Neuron (in vitro differentiated cells): ENCODE data around the gene GAL3ST1.
"Not testable (repeated sequence)": the region's sequence is repeated elsewhere in the genome, so short reads cannot be mapped to it uniquely, and the experiment has no call there.

Source experiments
- H2AFZ ChIP-seq: one replicate; pipeline ENCODE4 v1.6.1; 2013; ENCODE audit warnings: low read depth, mild to moderate bottlenecking, inconsistent platforms, low read length, moderate library complexity
- H3K27me3 ChIP-seq: one replicate; pipeline ENCODE4 v1.6.1; 2013; ENCODE audit warnings: low read length; ENCODE audit not compliant: insufficient read depth
- H3K36me3 ChIP-seq: one replicate; pipeline ENCODE4 v1.6.1; 2013; ENCODE audit warnings: low read length; ENCODE audit not compliant: insufficient read depth
- H3K4me1 ChIP-seq: one replicate; pipeline ENCODE4 v1.6.1; 2013; ENCODE audit warnings: low read length; ENCODE audit not compliant: insufficient read depth
- H3K4me3 ChIP-seq: 2 replicates; pipeline ENCODE4 v1.5.1; 2013; ENCODE audit warnings: mild to moderate bottlenecking, low read length, moderate library complexity
- H3K9me3 ChIP-seq: one replicate; pipeline ENCODE4 v1.6.1; 2013; ENCODE audit warnings: low read length

Gene GAL3ST1

GRCh38 chr22:30574095-30574981, at the start of gene GAL3ST1:
GAL3ST1 (minus strand) TSS chr22:30574665; CDS start chr22:30557392, 17,273 bp downstream.
- no peaks in the 10 kb centered on the region for H3K9me3 ChIP-seq
- peaks cover 38% of the 10 kb centered on the region for H3K36me3 ChIP-seq
- no peaks in the 10 kb centered on the region for H3K27me3 ChIP-seq
- no peaks in the 10 kb centered on the region for H3K4me1 ChIP-seq
- no peak within 1 kb of the TSS for H2AFZ ChIP-seq
- H3K4me3 ChIP-seq: no peak within 1 kb of the TSS

DNA sequence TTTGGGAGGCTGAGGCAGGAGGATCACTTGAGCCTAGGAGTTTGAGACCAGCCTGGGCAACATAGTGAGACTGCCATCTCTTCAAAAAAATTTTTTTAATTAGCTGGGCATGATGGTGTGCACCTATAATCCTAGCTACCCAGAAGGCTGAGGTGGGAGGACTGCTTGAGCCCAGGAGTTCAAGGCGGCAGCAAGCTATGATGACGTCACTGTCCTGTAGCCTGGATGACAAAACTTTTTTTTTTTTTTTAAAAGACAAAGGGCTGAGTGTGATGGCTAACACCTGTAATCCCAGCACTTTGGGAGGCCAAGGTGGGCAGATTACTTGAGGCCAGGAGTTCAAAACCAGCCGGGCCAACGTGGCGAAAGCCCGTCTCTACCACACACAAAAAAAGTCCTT, 45.4 kb upstream of the GAL3ST1 start:
- H3K9me3 ChIP-seq, H3K4me3 ChIP-seq, H3K4me1 ChIP-seq, H3K27me3 ChIP-seq, H2AFZ ChIP-seq: not testable (repeated sequence)
- H3K36me3 ChIP-seq: peaks cover 66% of the 10 kb centered on the region

DNA sequence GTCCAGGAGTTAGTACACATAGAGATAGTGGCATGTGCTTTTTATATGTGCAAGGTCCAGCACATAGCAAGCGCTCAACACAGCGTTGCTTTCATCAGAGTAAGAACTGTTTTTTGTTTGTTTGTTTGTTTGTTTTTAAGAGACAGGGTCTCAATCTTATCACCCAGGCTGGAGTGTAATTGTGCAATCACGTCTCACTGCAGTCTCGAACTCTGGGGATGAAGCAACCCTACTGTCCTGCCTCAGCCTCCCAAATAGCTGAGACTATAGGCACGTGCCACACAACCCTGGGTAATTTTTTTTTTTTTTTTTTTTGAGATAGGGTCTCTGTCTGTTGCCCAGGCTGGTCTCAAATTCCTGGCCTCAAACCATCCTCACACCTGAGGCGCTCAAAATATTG, 43.4 kb upstream of the GAL3ST1 start:
- H3K4me1 ChIP-seq: no peaks in the 10 kb centered on the region
- H3K27me3 ChIP-seq: no peaks in the 10 kb centered on the region
- no peak overlapping the region for H3K4me3 ChIP-seq
- H3K36me3 ChIP-seq: peaks cover 76% of the 10 kb centered on the region
- H3K9me3 ChIP-seq: no peaks in the 10 kb centered on the region
- no peak overlapping the region for H2AFZ ChIP-seq

DNA sequence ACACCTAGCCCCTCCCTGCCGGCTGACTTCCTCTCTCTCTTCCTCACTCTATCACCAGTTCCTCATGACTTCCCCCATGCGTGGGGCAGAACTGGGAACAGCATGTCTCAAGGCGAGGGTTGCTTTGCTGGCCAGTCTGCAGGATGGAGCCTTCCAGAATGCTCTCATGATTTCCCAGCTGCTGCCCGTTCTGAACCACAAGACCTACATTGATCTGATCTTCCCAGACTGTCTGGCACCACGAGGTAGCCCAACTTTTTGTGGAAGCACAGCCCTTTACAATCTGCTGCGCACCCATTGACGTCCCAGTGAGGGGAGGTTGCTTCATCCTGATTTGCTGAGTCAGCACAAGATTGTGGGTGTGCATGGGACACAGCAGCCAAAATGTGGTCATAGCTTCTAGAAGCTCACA, 41.1 kb upstream of the GAL3ST1 start:
- no peak overlapping the region for H3K4me3 ChIP-seq
- no peaks in the 10 kb centered on the region for H3K9me3 ChIP-seq
- H2AFZ ChIP-seq: no peak overlapping the region
- H3K36me3 ChIP-seq: peaks cover 75% of the 10 kb centered on the region
- H3K27me3 ChIP-seq: no peaks in the 10 kb centered on the region
- no peaks in the 10 kb centered on the region for H3K4me1 ChIP-seq

DNA sequence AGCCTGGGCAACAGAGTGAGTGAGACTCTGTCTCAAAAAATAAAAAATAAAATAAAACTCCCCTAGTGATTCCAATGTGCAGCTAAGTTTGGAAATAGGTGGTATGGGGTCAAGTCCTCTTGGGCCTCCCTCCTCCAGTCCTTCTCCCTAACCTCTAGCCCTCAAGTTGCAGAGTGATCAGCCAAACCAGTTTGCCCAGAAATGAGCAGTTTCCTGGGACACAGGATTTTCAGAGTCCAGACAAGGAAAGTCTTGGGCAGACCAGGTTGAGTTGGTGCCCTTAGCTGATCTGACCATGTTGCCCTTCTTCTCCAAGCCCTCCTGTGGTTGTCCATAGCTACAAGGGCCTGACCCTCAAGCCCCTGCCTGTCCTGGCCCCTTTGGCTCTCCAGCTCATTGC, 40.4 kb upstream of the GAL3ST1 start:
- Histone ChIP-seq H3K36me3 (peaks cover 71% of the 10 kb centered on the region), H3K4me3 (no peak overlapping the region), H2AFZ (no peak overlapping the region), H3K27me3 (no peaks in the 10 kb centered on the region), H3K9me3 (no peaks in the 10 kb centered on the region), H3K4me1 (no peaks in the 10 kb centered on the region)

DNA sequence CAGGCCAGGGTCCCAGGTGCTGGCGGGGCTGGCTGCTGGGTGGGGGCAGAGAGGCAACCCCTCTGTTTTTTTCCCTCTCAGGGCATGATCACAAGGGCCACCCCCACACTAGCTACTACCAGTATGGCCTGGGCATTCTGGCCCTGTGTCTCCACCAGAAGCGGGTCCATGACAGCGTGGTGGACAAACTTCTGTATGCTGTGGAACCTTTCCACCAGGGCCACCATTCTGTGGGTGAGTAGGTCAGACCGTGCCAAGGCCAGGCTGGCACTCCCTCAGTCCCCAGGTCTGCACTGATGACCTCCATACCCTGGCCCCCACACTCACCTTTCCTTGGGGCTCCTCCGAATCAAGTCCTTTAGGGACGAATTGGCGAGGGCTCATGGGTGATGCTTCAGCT, 39.8 kb upstream of the GAL3ST1 start:
- Histone ChIP-seq H3K4me1 (peaks cover 5% of the 10 kb centered on the region), H3K9me3 (no peaks in the 10 kb centered on the region), H3K27me3 (no peaks in the 10 kb centered on the region), H2AFZ (no peak overlapping the region), H3K4me3 (no peak overlapping the region), H3K36me3 (peaks cover 66% of the 10 kb centered on the region)

DNA sequence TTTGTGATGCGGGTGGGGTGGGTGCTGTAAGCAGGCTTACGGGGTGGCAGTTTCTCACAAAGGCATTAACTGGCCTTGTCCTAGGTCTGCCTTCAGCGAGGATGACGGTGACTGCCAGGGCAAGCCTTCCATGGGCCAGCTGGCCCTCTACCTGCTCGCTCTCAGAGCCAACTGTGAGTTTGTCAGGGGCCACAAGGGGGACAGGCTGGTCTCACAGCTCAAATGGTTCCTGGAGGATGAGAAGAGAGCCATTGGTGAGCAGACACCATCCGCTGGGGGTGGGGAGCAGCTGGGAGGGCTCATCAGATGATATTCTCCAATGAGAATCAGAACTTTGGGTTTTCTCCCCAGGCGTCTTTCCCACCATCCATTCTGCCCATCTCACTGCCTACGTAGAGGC, 38.3 kb upstream of the GAL3ST1 start:
- no peak overlapping the region for H3K4me3 ChIP-seq
- H2AFZ ChIP-seq: no peak overlapping the region
- H3K27me3 ChIP-seq: no peaks in the 10 kb centered on the region
- peaks cover 55% of the 10 kb centered on the region for H3K36me3 ChIP-seq
- H3K9me3 ChIP-seq: no peaks in the 10 kb centered on the region
- H3K4me1 ChIP-seq: peaks cover 19% of the 10 kb centered on the region

DNA sequence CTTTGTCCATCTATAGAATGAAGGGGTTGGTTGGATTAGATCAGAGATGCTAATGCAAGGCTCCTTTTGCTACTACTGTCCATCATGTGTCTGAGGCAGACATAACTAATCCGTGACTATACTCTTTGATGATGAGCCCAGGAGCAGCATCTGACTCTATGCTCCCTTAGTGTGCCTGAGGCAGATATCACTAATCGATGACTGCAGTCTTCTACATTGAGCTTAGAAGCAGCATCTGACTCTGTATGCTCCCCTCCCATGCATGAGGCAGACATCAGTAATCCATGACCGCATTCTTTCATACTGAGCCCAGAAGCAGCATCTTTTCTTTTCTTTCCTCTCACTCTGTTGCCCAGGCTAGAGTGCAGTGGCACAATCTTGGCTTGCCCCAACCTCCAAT, 36.7 kb upstream of the GAL3ST1 start:
- H3K27me3 ChIP-seq: no peaks in the 10 kb centered on the region
- H2AFZ ChIP-seq: no peak overlapping the region
- no peaks in the 10 kb centered on the region for H3K9me3 ChIP-seq
- no peak overlapping the region for H3K4me3 ChIP-seq
- H3K4me1 ChIP-seq: peaks cover 29% of the 10 kb centered on the region
- peaks cover 43% of the 10 kb centered on the region for H3K36me3 ChIP-seq

DNA sequence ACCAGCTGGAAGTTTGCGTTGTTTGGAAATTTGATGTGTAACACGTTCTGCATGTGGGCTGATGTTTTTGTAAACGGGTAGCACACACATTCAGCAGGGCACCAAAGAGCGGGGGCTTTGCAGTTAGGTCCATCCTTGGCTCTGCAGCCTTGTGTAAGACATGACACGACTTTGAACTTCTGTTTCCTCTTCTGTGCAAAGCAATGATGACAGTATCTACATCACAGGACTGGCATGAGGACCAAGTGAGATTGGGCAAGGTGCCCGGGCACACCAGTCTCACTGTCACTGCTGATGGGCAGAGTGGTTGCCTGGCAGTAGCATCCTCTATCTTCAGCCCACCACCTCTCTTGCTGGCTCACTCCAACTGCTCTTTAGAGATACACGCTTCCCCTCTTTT, 35.8 kb upstream of the GAL3ST1 start:
- Histone ChIP-seq H3K4me1 (peaks cover 33% of the 10 kb centered on the region), H3K36me3 (peaks cover 36% of the 10 kb centered on the region), H2AFZ (no peak overlapping the region), H3K4me3 (no peak overlapping the region), H3K9me3 (no peaks in the 10 kb centered on the region), H3K27me3 (no peaks in the 10 kb centered on the region)

- Histone ChIP-seq H3K36me3 (peaks cover 33% of the 10 kb centered on the region), H3K27me3 (no peaks in the 10 kb centered on the region), H3K4me3 (no peak overlapping the region), H3K9me3 (no peaks in the 10 kb centered on the region), H3K4me1 (peaks cover 33% of the 10 kb centered on the region), H2AFZ (no peak overlapping the region)
Measured at GRCh38 chr22:30609260-30610185, 35.1 kb upstream of the GAL3ST1 start.

GRCh38 chr22:30607939-30608338, 33.5 kb upstream of the GAL3ST1 start:
- no peaks in the 10 kb centered on the region for H3K9me3 ChIP-seq
- H3K4me3 ChIP-seq: peak overlapping the region; percentile 68
- no peak overlapping the region for H2AFZ ChIP-seq
- peaks cover 33% of the 10 kb centered on the region for H3K4me1 ChIP-seq
- peaks cover 20% of the 10 kb centered on the region for H3K36me3 ChIP-seq
- H3K27me3 ChIP-seq: no peaks in the 10 kb centered on the region

GRCh38 chr22:30607300-30607930, 33.0 kb upstream of the GAL3ST1 start:
- peaks cover 33% of the 10 kb centered on the region for H3K4me1 ChIP-seq

More at GRCh38 chr22:30607300-30607930, 33.0 kb upstream of the GAL3ST1 start:
- Histone ChIP-seq H3K36me3 (peaks cover 15% of the 10 kb centered on the region), H3K9me3 (no peaks in the 10 kb centered on the region), H2AFZ (peak overlapping the region; percentile 23), H3K4me3 (peak overlapping the region; percentile 68), H3K27me3 (no peaks in the 10 kb centered on the region)
